ENCODE results near the gene POM121.
"Not testable (repeated sequence)": the region's sequence is repeated elsewhere in the genome, so short reads cannot be mapped to it uniquely, and the experiment has no call there.

POM121 gene

GRCh38 chr7:72995484-72995883, 70.6 kb downstream of the POM121 start:
- DNase-seq (ENCODE audit: low read depth in 2 of 3, low spot score in 2 of 3) = not testable (repeated sequence)

GRCh38 chr7:72997447-72997846, 72.6 kb downstream of the POM121 start:
- not testable (repeated sequence) for DNase-seq (ENCODE audit: low read depth in 2 of 3, low spot score in 2 of 3)

GRCh38 chr7:72997887-72998468, 73.1 kb downstream of the POM121 start:
- DNase-seq (ENCODE audit: low read depth in 2 of 3, low spot score in 2 of 3) = not testable (repeated sequence)
